Heart right ventricle (tissue), 16 donors: ENCODE measurements around the gene PODXL. TPM values are rescaled to one million over a fixed set of nuclear protein-coding genes. Genes with fewer than 3 reads are reported as not detected.

Source experiments
- ATAC-seq, 8 donors: fragments of 200-7000 bp; cut with Tn5 transposase; one replicate each; pipeline ENCODE4 v1.9.1; 2020; ENCODE audit warnings: mild to moderate bottlenecking in 8 of 8, moderate library complexity in 8 of 8, moderate number of reproducible peaks in 1 of 8
- DNase-seq, 2 donors: peaks; one replicate each; pipeline ENCODE4 v3.0.0-alpha.2; 2020
- H3K27ac ChIP-seq, 10 donors: fragments of 200-600 bp; sonication (generic) in 2 of 10; one replicate each; pipeline versions ENCODE4 v1.5.0 to v1.8.0; 2020 to 2022; ENCODE audit warnings: mild to moderate bottlenecking in 3 of 10
- H3K27me3 ChIP-seq, 7 donors: fragments of 200-600 bp; one replicate each; pipeline ENCODE4 v1.8.0; 2021 to 2022; ENCODE audit warnings: mild to moderate bottlenecking in 2 of 7
- H3K36me3 ChIP-seq, 9 donors: fragments of 200-600 bp; sonication (generic) in 1 of 9; one replicate each; pipeline versions ENCODE4 v1.5.0 to v1.8.0; 2020 to 2022; ENCODE audit warnings: mild to moderate bottlenecking in 2 of 9
- H3K4me1 ChIP-seq, 9 donors: fragments of 200-600 bp; sonication (generic) in 1 of 9; one replicate each; pipeline versions ENCODE4 v1.5.0 to v1.8.0; 2020 to 2022; ENCODE audit warnings: mild to moderate bottlenecking in 4 of 9
- H3K4me3 ChIP-seq, 10 donors: fragments of 200-600 bp; sonication (generic) in 2 of 10; one replicate each; pipeline versions ENCODE4 v1.5.0 to v1.8.0; 2020 to 2022; ENCODE audit warnings: mild to moderate bottlenecking in 7 of 10, moderate library complexity in 2 of 10
- H3K9me3 ChIP-seq, 11 donors: fragments of 200-600 bp in 10 of 11; sonication (generic) in 2 of 11; one replicate each; pipeline versions ENCODE4 v1.5.0 to v1.8.0; 2013 to 2022; ENCODE audit warnings: mild to moderate bottlenecking in 2 of 11, control low read depth in 1 of 11, moderate library complexity in 1 of 11
- WGBS, 2 donors: extraction: QIAGEN DNeasy Blood & Tissue Kit; methylation state at CpG; one replicate each; pipeline ENCODE4 v1.1.7; 2013; ENCODE audit warnings: inconsistent platforms in 1 of 2; 5-methylcytosine and 5-hydroxymethylcytosine counted together
- intact Hi-C, 10 donors: fragments of 100-400 bp; cut with DNase I; formaldehyde crosslinking; loops; one replicate each; pipeline versions ENCODE4 v1.11.1 to v1.14.2; 2022
- long read RNA-seq, 3 donors: library from polyadenylated mRNA; unstranded; transcript quantifications; one replicate each; pipeline ENCODE4 v2.0.0, GENCODE V29; 2020 to 2021
- polyA plus RNA-seq, 2 donors: library from polyadenylated mRNA; stranded (reverse); fragments of 200-250 nt; gene quantifications; one replicate each; pipeline ENCODE4 v1.2.3, GENCODE V29; 2013
- total RNA-seq, 10 donors: library from RNA; stranded (reverse); fragmentation: NEBNext Ultra II Directional in 3 of 10; extraction: Animal tissue kit (Norgen Biotek cat#: 25700) in 3 of 10; gene quantifications; one replicate each; pipeline versions ENCODE4 v1.2.1 to v1.2.4, GENCODE V29; 2021 to 2023
- TF ChIP-seq, protein P1 (sequence below), 9 donors: fragments of 200-600 bp; sonication (generic) in 2 of 9; IDR thresholded peaks; one replicate each; pipeline versions ENCODE4 v1.5.0 to v1.8.0; 2021 to 2022; ENCODE audit warnings: antibody characterized with exemption in 9 of 9, mild to moderate bottlenecking in 5 of 9, moderate library complexity in 1 of 9
- donor health status: Arrhythmogenic right ventricular cardiomyopathy.
- donor health status: ischemic (EF 13 %, LVEDD 7.1; RV severe dilation, severe dysfunction).
- donor health status: healthy with polysubstance abuse.
- donor health status: DM: no; HTN: yes; CAD: no.
- donor health status: DM: no; HTN: no; CAD: no.
- donor health status: ischemic (EF 25% LVEDD 6.9; RV normal size, moderate dysfunction).
- donor health status: ischemic (EF 25% LVEDD 5.7; RV mildly dilated, moderate dysfunction).
- donor health status: healthy.
- donor health status: DM: yes; HTN: yes; CAD: no.
- donor health status: Ischemic cardiomyopathy.
- donor health status: ischemic (EF 35%, LVEDD 5.7; RV mildly dilated, moderate dysfunction).
- donor health status: nonischemic (EF 11% LVEDD 7.7; RV severe dilation, severe dysfunction).
- donor health status: DM: yes; HTN: yes; CAD: no.
- donor health status: PGD.
- donor health status: ischemic (EF 29% LVEDD 5.4; RV normal size, mild dysfunction).
- donor health status: nonischemic (EF 23%, LVEDD 6.1; RV moderate dilation, normal function).

The PODXL gene
- total RNA-seq (100 to 1,000 TPM in 1 of 10 donors, 10 to 100 TPM in 9; 43.7 to 162 (median 71.0) TPM), polyA plus RNA-seq (10 to 100 TPM; 34.4 to 41.3 TPM)
- long read RNA-seq, donor 1, partial matches to known transcripts, result 17 of 85 reads
- long read RNA-seq, donor 1, other reads (novel, unspliced or antisense), result 60 of 85 reads
- long read RNA-seq, donor 2, transcript PODXL-201 (8 exons, 2,011 nt), result major isoform, 16 of 151 reads
- long read RNA-seq, donor 2, partial matches to known transcripts, result 31 of 151 reads
- long read RNA-seq, donor 2, other reads (novel, unspliced or antisense), result 103 of 151 reads
- long read RNA-seq, donor 3, transcript PODXL-201 (8 exons, 2,011 nt), result major isoform, 9 of 255 reads
- long read RNA-seq, donor 3, partial matches to known transcripts, result 51 of 255 reads
- long read RNA-seq, donor 3, other reads (novel, unspliced or antisense), result 192 of 255 reads

DNA sequence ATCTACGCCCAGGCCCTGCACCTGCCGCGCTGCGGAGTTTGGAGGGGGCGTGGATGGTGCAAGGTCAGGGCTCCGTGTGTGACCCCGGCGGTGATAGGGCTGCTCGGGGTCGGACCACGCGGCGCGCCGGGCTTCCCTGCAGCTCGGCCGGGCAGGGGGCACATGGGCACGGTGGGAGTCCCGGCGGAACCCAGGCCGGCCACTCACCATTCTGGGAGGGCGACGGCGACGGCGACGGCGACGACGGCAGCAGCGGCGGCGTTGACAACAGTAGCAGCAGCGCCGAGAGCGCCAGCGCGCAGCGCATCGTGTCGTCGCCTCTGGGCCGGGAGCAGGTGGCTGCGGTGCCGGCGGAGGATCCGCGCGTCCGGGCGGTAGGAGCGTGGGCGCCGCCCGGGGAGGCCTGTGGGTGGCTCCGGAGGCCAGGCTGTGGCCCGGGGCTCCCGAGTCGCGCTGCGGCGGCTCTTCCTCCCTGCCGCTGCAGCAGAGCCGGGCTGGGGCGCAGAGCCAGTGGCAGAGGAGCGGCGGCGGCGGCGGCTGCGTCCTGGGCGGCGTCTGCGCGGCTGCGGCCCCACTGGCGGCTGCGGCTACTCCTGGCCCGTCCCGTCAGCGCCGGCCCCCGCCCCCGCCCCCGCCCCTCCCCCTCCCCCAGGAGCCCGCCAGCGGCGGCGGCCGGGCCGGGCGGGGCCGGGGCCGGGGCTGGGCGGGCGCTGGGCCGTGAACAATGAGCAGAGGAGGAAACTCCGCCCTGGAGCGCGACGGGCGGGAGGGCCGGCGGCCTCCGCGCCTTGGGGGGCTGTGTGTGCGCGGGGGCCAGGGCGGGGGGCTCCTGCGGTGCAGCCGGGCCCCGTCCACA, at the start of gene PODXL:
Gene PODXL (minus strand): TSS at position 576 of the 856 bp plus-strand sequence. CDS start 269 bp downstream, at position 307.
- WGBS, 2 donors, result 0 to 1% methylated on average over 63 to 109 of the region's 112 CpGs
- Histone ChIP-seq H3K4me3 (peak within 1 kb of the TSS; percentile 64 to 95 (median 83)), H3K27me3 (peaks cover 0 to 50% (median 0%) of the 10 kb centered on the region in 7 donors), H3K9me3 (no peaks in the 10 kb centered on the region), H3K36me3 (no peaks in the 10 kb centered on the region), H3K27ac (peak within 1 kb of the TSS; percentile 70 to 98 (median 92)), H3K4me1 (peaks cover 6 to 69% (median 32%) of the 10 kb centered on the region in 9 donors)
- DNase-seq (peak; percentile 71 to 86), ATAC-seq (peak; percentile 66 to 89 (median 82))
- TF ChIP-seq, protein P1, sequence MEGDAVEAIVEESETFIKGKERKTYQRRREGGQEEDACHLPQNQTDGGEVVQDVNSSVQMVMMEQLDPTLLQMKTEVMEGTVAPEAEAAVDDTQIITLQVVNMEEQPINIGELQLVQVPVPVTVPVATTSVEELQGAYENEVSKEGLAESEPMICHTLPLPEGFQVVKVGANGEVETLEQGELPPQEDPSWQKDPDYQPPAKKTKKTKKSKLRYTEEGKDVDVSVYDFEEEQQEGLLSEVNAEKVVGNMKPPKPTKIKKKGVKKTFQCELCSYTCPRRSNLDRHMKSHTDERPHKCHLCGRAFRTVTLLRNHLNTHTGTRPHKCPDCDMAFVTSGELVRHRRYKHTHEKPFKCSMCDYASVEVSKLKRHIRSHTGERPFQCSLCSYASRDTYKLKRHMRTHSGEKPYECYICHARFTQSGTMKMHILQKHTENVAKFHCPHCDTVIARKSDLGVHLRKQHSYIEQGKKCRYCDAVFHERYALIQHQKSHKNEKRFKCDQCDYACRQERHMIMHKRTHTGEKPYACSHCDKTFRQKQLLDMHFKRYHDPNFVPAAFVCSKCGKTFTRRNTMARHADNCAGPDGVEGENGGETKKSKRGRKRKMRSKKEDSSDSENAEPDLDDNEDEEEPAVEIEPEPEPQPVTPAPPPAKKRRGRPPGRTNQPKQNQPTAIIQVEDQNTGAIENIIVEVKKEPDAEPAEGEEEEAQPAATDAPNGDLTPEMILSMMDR (IDR thresholded peaks at IDR 0.05), result peak in 5 of 9 donors; percentile 7 to 34 (median 14)
- intact Hi-C loops, result loop anchor here in 4 of 10 donors (2.0 to 5.0 kb wide), 5 partner anchors 25 to 96 kb away; no protein-coding TSS in a partner anchor

DNA sequence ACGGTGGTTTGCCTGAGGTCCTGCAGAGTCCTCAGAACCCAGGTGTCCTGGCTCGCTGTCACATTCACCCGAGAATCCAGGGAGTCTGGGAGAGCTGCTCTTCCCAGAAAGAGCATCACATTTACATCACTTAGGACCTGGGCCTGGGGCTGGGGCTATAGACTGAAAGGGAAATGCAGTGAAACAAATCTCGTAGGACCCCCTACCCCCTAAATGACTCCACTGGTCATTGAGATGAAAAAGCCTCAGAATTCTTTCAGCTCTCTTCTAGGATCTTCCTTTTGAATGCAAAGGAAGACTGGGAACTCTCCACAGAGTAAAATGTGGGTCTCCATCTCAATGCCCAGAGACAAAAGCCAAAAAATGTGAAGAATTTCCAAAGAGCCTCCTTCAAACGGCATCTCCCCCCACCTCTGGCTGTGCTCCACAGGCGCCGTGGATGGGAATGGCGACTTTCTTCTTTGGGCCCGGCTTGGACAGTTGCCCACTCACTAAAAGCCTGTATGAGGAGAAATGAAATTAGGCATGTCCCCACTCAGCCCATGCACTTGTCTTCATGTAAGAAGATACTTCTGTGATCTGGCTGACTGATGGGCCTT, 49.0 kb upstream of the PODXL start:
- Histone ChIP-seq H3K36me3 (no peaks in the 10 kb centered on the region), H3K9me3 (no peaks in the 10 kb centered on the region), H3K27ac (no peak overlapping the region), H3K4me3 (no peak overlapping the region), H3K27me3 (no peaks in the 10 kb centered on the region), H3K4me1 (peaks cover 0 to 34% (median 11%) of the 10 kb centered on the region in 9 donors)
- TF ChIP-seq, protein P1 (IDR thresholded peaks at IDR 0.05), result no peak
- ATAC-seq (no peak), DNase-seq (no peak)
- WGBS, 2 donors, result 58 to 60% methylated on average over 9 of the region's 9 CpGs
- intact Hi-C loops, result no loop called here

DNA sequence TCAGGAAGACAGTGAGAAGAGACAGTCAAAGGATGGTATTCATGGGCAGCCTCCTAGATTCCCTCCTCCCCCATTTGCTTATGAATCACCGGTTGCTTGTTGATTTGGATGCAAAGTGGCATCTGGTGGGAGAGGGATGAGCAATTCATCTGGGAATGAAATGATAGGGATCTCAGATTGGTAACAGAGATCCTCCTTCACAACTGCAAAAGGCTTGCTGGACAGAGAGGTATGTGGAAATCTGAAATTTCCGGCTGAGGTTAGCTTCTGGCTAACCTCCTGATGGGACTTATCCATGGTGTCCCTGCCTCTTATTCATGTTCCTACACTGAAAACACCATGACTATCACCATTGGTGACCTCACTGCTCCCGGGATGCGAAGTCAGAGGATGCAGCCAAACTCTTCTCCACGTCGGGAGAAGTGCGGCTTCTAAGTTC, 48.4 kb upstream of the PODXL start:
- no peak for DNase-seq
- intact Hi-C loops, result no loop called here
- no peak for ATAC-seq
- Histone ChIP-seq H3K27me3 (no peaks in the 10 kb centered on the region), H3K9me3 (no peaks in the 10 kb centered on the region), H3K27ac (no peak overlapping the region), H3K4me1 (peaks cover 0 to 34% (median 11%) of the 10 kb centered on the region in 9 donors), H3K4me3 (no peak overlapping the region), H3K36me3 (no peaks in the 10 kb centered on the region)
- 72 to 75% methylated on average over 7 of the region's 7 CpGs for WGBS, 2 donors
- TF ChIP-seq, protein P1 (IDR thresholded peaks at IDR 0.05), result no peak

DNA sequence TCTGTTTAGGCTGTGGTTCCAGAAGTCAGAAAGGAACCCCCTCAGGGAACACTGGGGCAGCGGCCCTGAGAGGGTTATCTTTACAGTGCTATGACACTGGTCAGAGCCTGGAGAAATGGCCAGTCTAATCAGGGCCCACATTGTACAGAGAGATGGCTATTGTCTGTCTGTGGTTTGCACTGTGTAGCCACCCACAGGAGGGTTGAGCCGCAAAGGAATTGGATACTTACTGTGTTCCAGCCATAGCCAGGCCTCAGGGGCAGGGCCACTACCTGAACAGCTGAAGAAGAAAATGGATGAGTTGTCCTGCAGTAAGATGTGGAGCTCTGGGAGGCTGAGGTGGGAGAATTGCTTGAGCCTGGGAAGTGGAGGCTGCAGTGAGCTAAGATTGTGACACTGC, 47.5 kb upstream of the PODXL start:
- H3K36me3 ChIP-seq, result no peaks in the 10 kb centered on the region
- DNase-seq, result no peak
- ATAC-seq, result no peak
- H3K4me1 ChIP-seq, result peaks cover 0 to 34% (median 11%) of the 10 kb centered on the region in 9 donors
- no peaks in the 10 kb centered on the region for H3K27me3 ChIP-seq
- H3K9me3 ChIP-seq, result no peaks in the 10 kb centered on the region
- no peak overlapping the region for H3K27ac ChIP-seq
- 96 to 99% methylated on average over 2 of the region's 2 CpGs for WGBS, 2 donors
- intact Hi-C loops, result no loop called here
- TF ChIP-seq, protein P1 (IDR thresholded peaks at IDR 0.05), result no peak
- H3K4me3 ChIP-seq, result no peak overlapping the region
